ENCODE measurements around the gene PPP1R3E.

DNA sequence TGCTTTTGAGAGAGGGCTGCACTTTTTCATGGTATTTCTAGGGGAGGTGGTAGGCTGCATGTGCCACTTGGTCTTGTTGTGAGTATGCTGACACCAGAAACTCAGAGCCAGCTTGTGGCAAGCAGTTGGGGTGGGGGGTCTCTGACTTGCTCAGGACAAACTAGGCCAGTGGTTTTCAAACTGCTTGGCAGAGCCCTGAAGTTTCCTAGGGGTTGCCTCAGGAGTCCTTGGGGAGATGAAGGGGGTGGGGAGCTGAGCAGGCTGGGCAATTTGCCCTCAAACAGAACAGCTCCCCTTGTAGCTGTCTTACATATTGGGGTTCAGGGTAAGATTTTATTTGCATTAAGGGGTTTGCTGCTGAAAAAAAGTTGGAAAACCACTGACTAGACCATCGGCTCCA is 7.9 kb upstream of the PPP1R3E start:
- TF ChIP-seq, protein P1, sequence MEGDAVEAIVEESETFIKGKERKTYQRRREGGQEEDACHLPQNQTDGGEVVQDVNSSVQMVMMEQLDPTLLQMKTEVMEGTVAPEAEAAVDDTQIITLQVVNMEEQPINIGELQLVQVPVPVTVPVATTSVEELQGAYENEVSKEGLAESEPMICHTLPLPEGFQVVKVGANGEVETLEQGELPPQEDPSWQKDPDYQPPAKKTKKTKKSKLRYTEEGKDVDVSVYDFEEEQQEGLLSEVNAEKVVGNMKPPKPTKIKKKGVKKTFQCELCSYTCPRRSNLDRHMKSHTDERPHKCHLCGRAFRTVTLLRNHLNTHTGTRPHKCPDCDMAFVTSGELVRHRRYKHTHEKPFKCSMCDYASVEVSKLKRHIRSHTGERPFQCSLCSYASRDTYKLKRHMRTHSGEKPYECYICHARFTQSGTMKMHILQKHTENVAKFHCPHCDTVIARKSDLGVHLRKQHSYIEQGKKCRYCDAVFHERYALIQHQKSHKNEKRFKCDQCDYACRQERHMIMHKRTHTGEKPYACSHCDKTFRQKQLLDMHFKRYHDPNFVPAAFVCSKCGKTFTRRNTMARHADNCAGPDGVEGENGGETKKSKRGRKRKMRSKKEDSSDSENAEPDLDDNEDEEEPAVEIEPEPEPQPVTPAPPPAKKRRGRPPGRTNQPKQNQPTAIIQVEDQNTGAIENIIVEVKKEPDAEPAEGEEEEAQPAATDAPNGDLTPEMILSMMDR (conservative IDR thresholded peaks at IDR 0.05; ENCODE audit: low read depth, low read length), result no peak
- no peak for TF ChIP-seq EZH2 (IDR thresholded peaks at IDR 0.05; ENCODE audit: borderline replicate concordance, low read depth, low read length, poor library complexity, severe bottlenecking)
